ENCODE results near the gene URM1.
"Not testable (repeated sequence)": the region's sequence is repeated elsewhere in the genome, so short reads cannot be mapped to it uniquely, and the experiment has no call there.

Gene URM1

DNA sequence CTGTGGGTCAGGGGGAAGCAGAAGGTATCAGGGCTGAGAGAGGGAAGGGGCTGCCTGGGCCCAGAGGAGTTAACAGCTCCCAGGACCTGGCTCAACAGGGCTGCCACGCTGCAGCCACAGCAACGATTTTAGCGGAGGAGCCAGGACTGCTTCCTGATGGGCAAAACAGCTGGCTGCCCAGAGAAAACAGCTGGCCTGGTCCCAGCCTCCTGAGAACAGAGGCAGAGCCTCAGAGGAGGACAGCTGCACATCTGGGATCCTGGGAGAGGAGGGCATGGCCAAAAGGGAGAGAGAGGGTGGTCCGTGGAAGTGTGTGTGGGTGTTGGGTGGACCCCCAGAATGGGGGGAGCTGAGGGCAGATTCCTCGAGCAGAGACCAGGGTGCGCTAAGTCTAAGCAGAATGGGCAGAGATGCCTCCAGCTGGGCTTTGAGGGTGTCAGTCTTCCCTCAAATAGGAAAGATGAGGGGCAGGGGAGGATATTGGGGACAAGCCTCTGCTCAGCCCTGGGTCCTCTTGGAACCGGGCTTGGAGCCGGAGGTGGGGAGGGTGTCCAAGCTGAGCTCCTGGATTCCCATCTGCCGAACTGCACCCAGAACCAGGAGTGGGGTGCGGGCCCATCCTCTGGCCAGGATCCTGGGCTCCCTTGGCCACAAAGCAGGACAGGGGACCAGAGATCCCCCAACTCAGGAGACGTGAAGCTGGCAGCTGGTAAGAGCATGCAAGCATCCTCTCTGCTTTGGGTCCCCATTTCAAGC lies 40.4 kb downstream of the URM1 start:
- no peak for DNase-seq

- DNase-seq = peak in 3 of 5 experiments; percentile 6 to 42 (median 20)
Observed at GRCh38 chr9:128412120-128412790, 41.1 kb downstream of the URM1 start.

GRCh38 chr9:128413728-128414127 lies 42.6 kb downstream of the URM1 start:
- not testable (repeated sequence) for DNase-seq

GRCh38 chr9:128414461-128414860 lies 43.3 kb downstream of the URM1 start:
- no peak for DNase-seq

DNA sequence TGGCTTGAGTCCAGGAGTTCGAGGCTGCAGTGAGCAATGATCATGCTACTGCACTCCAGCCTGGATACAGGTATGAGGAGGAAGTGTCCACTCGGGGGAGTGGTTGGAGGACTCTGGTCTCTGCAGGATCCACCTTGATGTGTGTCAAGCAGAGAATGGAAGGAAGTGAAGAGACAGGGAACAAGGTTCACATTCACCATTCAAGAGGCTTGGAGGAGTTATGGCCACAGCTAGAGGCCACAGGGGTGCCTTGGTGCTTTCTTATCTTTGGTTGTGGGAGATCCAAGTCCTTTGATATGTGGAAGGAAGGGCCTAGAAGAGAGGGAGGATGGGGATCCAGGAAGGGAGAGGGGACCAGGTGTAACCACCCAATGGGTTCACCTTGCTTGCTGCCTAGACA lies 44.1 kb downstream of the URM1 start:
- no peak for DNase-seq

- DNase-seq = no peak
Observed at GRCh38 chr9:128416014-128416413, 44.8 kb downstream of the URM1 start.

- no peak for DNase-seq
Observed at GRCh38 chr9:128416432-128417019, 45.4 kb downstream of the URM1 start.

DNA sequence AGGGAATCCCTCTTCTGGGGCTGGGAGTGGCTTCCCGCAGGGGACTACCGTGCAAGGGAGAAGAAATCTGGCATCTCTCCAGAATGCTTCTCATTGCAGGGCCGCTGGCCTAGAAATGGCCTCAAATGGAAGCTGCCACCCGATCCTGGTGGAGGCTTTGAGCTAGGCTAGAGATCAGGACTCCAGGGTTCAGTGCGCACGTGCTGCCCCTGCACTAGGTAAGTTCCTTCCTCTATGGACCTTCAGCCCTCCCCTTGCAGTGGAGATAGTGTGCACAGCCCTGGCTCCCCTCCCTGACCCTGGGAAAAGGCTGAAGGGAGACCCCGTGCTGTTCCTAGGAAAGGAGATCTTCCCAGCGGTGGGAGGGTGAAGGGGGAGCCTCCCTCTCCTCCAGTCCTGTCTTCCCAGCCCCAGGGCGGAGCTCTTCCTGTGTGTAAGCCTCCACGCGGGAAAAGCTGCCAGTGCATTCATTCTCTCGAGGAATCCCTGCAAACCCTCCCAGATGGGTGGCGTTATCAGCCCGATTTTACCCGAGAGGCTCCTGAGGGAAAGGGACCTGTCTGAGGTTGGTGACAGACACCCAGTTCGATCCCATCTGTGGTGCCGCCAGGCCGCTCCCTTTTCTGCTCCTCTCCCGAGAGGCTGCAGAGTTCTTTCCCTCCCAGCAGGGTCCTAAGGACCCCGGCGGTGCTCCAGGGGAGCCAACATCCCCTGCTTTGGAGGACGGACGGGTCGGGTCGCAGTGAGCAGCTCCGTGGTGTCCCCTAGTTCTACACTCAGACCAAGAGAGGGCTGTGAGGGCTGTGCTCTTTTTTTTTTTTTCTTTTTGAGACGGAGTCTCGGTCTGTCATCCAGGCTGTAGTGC lies 48.1 kb downstream of the URM1 start:
- no peak for DNase-seq

DNA sequence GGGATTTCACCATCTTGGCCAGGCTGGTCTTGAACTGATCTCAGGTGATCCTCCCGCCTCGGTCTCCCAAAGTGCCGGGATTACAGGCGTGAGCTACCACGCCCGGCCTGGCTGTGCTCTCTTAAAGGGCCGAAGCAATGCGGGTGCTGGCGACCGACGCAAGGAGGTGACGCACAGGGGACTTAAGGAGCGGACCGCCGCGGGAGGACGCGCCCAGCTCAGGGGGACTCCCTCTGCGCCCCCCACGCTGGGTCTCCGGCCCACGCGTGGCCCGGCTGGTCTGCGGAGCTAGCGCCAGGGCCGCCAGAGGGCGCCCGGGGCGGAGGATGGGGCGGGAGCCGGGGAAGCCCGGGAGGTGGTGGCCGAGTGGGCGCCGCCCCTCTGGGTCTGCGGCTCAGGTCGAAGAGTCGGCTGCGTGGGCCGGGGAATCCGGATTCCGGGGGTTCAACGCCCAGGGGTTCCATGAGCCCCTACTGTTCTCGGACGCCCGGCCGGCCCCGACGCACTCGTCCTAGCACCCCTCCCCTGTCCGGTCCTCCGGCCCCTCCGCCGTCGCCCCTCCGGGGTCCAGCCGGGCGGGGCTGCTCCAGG lies 49.0 kb downstream of the URM1 start:
- peak; percentile 38 to 53 (median 48) for DNase-seq

GRCh38 chr9:128420651-128421481 lies 49.7 kb downstream of the URM1 start, which contains the start of gene CERCAM:
Gene CERCAM, plus strand, starts transcription at chr9:128420857. Its CDS starts 21 bp downstream, at chr9:128420878.
- peak in 4 of 5 experiments; percentile 19 to 39 (median 25) for DNase-seq

DNA sequence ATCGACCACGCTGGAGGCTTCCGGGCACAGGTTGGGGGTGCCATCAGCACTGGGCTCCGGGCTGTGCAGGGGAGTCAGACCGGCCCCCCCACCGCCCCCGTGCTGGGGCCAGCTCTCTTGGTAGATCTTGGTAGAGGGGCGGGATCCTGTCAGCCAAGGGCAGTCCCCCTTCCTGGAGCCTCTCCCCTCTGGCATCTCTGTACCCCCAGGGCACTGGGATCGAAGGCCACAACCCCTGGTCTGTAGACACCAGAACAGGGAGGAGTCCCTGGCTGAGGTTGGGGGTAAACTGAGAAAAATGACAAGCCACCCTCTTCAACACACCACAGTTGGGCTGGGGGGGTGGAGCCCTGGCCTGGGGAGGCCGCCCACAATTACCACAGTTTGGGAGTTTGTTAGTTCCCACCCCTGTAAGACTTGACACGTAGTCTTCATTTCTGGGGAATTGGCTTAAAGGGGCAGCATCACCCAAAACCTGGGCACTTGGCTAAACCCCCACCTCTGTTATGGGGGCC lies 50.4 kb downstream of the URM1 start:
- DNase-seq = peak in 1 of 5 experiments; percentile 48

DNA sequence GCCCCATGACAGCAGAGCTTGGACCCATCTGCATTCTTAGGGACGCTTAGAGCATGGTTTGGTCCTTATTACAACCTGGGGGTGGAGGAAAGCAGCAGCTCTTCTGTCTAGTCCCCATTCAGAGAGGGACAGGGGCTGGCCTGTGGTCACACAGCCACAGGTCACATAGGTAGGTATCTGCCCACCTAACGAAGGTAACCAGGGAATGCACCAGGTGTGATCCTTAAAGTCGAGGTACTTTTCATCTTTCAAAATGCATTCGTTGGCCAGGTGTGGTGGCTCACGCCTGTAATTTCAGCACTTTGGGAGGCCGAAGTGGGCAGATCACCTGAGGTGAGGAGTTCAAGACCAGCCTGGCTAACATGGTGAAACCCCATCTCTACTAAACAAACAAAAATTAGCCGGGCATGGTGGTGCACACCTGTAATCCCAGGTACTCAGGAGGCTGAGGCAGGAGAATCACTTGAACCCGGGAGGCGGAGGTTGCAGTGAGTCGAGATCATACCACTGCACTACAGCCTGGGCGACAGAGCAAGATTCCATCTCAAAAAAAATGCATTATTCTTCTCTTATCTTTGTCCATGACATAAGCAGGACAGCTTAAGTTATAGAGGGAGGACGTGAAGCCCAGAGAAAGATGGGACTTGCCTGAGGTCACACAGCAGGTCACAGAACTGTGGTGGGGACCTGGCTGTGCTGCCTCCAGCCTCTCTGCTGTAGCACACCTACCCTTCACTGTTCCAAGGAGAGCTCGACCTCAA lies 51.0 kb downstream of the URM1 start:
- DNase-seq = not testable (repeated sequence)

DNA sequence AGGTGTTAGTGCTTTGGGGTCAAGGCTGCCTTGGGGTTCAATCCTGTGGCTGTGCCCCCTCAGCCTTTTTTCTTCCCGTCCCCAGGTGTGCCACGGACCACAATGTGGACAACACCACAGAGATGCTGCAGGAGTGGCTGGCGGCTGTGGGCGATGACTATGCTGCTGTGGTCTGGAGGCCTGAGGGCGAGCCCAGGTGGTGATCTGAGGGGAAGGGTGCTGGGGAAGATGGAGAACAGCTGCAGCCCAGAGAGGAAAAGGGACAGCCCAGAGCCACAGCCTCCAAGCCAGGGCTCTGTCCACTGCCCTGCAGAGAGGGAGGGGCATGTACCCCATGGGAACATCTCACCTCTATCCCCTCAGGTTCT lies 51.6 kb downstream of the URM1 start:
- no peak for DNase-seq

- DNase-seq = not testable (repeated sequence)
Observed at GRCh38 chr9:128423356-128423755, 52.2 kb downstream of the URM1 start.

DNA sequence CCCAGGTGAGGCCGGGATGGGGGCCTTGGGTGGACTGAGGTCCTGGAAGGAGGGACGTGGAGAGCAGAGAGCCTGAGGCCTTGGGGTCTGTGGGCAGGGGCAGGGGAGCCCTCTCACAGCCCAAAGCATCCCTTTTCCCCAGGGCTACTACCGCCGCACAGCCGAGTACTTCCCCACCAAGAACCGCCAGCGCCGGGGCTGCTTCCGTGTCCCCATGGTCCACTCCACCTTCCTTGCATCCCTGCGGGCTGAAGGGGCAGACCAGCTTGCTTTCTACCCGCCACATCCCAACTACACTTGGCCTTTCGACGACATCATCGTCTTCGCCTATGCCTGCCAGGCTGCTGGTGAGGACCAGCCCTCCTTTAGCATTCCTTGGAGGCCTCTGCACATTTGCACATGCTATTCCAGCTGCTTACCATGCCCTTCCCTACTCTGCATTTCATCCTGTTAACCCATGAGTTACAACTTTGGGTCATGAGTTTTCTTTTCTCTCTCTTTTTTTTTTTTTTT lies 53.1 kb downstream of the URM1 start:
- no peak for DNase-seq

DNA sequence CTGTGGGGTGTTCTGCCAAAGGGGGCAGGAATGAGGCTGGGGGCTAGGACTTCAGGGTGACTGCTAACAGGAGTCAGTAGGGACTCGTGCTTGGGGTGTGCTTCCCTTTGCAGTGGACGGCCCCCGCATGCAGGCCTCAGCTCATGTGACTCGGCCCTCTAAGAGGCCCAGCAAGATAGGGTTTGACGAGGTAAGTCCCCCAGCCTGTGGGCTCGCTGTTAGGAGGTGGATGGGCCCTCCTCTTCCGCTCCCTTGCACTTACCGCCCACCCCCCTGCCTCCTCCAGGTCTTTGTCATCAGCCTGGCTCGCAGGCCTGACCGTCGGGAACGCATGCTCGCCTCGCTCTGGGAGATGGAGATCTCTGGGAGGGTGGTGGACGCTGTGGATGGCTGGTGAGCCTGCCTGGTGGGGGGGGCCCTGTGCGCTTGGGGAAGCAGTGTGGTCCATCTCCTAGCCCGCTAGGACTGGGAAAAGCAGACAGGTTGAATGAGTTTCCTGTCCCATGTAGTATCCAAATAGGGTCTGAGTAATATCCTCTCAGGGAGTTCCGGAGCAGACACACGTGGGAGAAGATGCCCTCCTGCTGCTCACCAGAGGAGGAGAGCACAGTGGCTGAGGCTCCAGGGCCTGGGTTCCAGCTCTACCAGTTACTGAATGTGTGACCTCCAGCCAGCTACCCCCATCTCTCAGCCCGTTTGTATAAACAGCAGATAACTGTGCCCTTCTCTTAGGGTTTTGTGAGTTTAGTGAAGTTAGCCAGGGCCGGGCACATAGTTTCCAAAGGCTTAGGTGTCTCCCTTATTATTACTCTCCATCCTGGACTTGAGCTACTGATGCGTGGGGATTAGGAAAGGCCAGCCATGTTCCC lies 57.7 kb downstream of the URM1 start:
- DNase-seq = no peak

DNA sequence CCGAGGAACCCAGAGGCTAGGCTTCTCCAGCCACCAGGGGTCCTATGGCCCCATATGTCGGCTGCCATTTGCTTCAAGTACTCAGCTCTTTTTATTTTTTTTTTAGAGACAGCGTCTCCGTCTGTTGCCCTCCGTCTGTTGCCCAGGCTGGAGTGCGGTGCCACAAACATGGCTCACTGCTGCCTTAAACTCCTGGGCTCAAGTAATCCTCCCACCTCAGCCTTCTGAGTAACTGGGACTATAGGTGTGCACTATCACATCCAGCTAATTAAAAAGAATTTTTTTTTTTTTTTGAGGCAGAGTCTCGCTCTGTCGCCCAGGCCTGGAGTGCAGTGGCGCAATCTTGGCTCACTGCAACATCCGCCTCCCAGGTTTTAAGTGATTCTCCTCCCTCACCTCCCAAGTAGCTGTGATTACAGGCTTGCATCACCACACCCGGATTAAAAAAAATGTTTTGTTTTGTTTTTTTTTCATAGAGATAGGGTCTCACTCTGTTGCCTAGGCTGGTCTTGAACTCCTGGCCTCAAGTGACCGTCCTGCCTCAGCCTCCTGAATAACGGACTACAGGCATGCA lies 58.4 kb downstream of the URM1 start:
- no peak for DNase-seq

DNA sequence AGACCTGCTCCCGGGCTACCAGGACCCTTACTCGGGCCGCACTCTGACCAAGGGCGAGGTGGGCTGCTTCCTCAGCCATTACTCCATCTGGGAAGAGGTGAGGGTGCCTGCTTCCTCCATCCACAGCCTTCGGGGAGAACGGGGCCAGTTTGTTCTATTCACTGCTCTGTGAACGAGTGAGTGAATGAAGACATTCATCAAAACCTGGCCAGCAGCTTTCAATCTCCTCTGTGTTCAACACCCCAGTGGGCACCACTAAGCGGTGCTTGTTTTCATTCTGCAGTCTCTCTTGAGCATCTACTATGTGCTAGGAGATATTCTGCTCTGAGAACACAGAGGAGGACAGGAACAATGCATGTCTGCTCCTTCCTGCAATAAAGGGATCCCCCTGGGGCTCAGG lies 60.0 kb downstream of the URM1 start:
- DNase-seq = no peak

- no peak for DNase-seq
Observed at GRCh38 chr9:128434340-128434739, 63.2 kb downstream of the URM1 start.
